Neutrophil (primary cell): Measurements from ENCODE around the gene VCAN.

ENCODE experiments used
- H3K27ac ChIP-seq: fragments of 200-600 bp; sonication (generic); 2 replicates; pipeline ENCODE4 v1.5.1; 2016; ENCODE audit warnings: mild to moderate bottlenecking, moderate library complexity
- H3K27me3 ChIP-seq: fragments of 200-600 bp; sonication (generic); 2 replicates; pipeline ENCODE4 v1.6.0; 2016; ENCODE audit warnings: mild to moderate bottlenecking
- H3K36me3 ChIP-seq: fragments of 200-600 bp; sonication (generic); 2 replicates; pipeline ENCODE4 v1.5.1; 2017
- H3K4me1 ChIP-seq, 2 experiments: fragments of 200-600 bp in 1 of 2; sonication (generic) in 1 of 2; 1 replicate in 1 of 2; 2 replicates in 1 of 2; pipeline versions ENCODE4 v1.5.1 to v1.6.1; 2013 to 2016; ENCODE audit warnings: low read depth in 1 of 2, low read length in 1 of 2, mild to moderate bottlenecking in 1 of 2, moderate library complexity in 1 of 2; ENCODE audit not compliant: control insufficient read depth in 1 of 2, insufficient read depth in 1 of 2
- H3K4me3 ChIP-seq, 2 experiments: fragments of 200-600 bp in 1 of 2; sonication (generic) in 1 of 2; 1 replicate in 1 of 2; 2 replicates in 1 of 2; pipeline ENCODE4 v1.5.1; 2013 to 2016; ENCODE audit warnings: low read depth in 1 of 2, low read length in 1 of 2, mild to moderate bottlenecking in 1 of 2, moderate library complexity in 1 of 2
- H3K9me3 ChIP-seq: fragments of 200-600 bp; sonication (generic); 2 replicates; pipeline ENCODE4 v1.5.1; 2016
- CTCF ChIP-seq: fragments of 200-600 bp; sonication (generic); IDR thresholded peaks from 2 replicates; pipeline ENCODE4 v1.5.1; 2016; ENCODE audit warnings: antibody characterized with exemption

The VCAN gene

GRCh38 chr5:83450183-83450966 is 21.2 kb upstream of the VCAN start:
- no peak for TF ChIP-seq CTCF
- no peaks in the 10 kb centered on the region for H3K27me3 ChIP-seq
- H3K36me3 ChIP-seq, result no peaks in the 10 kb centered on the region
- no peak overlapping the region for H3K27ac ChIP-seq
- H3K4me1 ChIP-seq, result no peaks in the 10 kb centered on the region
- no peaks in the 10 kb centered on the region for H3K9me3 ChIP-seq
- H3K4me3 ChIP-seq, result no peak overlapping the region

- Histone ChIP-seq H3K4me3 (no peak overlapping the region), H3K36me3 (no peaks in the 10 kb centered on the region), H3K27ac (no peak overlapping the region), H3K27me3 (no peaks in the 10 kb centered on the region), H3K9me3 (no peaks in the 10 kb centered on the region), H3K4me1 (no peaks in the 10 kb centered on the region)
- no peak for TF ChIP-seq CTCF
Observed at GRCh38 chr5:83450967-83451248, 20.6 kb upstream of the VCAN start.

- H3K27ac ChIP-seq, result no peak overlapping the region
- H3K36me3 ChIP-seq, result no peaks in the 10 kb centered on the region
- H3K27me3 ChIP-seq, result no peaks in the 10 kb centered on the region
- H3K4me1 ChIP-seq, result no peaks in the 10 kb centered on the region
- no peaks in the 10 kb centered on the region for H3K9me3 ChIP-seq
- TF ChIP-seq CTCF, result no peak
- H3K4me3 ChIP-seq, result no peak overlapping the region
Observed at GRCh38 chr5:83451955-83452354, 19.6 kb upstream of the VCAN start.

- H3K27ac ChIP-seq, result no peak overlapping the region
- no peaks in the 10 kb centered on the region for H3K36me3 ChIP-seq
- no peaks in the 10 kb centered on the region for H3K4me1 ChIP-seq
- H3K9me3 ChIP-seq, result no peaks in the 10 kb centered on the region
- no peak for TF ChIP-seq CTCF
- H3K4me3 ChIP-seq, result no peak overlapping the region
- H3K27me3 ChIP-seq, result no peaks in the 10 kb centered on the region
Observed at GRCh38 chr5:83453937-83454336, 17.6 kb upstream of the VCAN start.

- Histone ChIP-seq H3K36me3 (no peaks in the 10 kb centered on the region), H3K27ac (no peak overlapping the region)
Observed at GRCh38 chr5:83464261-83464660, 7.3 kb upstream of the VCAN start.

More at GRCh38 chr5:83464261-83464660, 7.3 kb upstream of the VCAN start:
- Histone ChIP-seq H3K27me3 (peaks cover 50% of the 10 kb centered on the region), H3K4me1 (no peaks in the 10 kb centered on the region), H3K4me3 (no peak overlapping the region), H3K9me3 (no peaks in the 10 kb centered on the region)
- TF ChIP-seq CTCF, result no peak
